Neural cell (in vitro differentiated cells): ENCODE measurements around the gene TRIM25. TPM values are rescaled to one million over a fixed set of nuclear protein-coding genes. Genes with fewer than 3 reads are reported as not detected.

Source experiments
- H2AFZ ChIP-seq: fragments of 200-600, 300-800 bp; sonication (generic), shearing (Covaris generic); 2 replicates; pipeline ENCODE4 v1.6.0; 2014; ENCODE audit warnings: low read depth, mild to moderate bottlenecking, antibody characterized with exemption, low read length, moderate library complexity
- H3F3A ChIP-seq: fragments of 200-600 bp; shearing (Covaris generic); 2 replicates; pipeline ENCODE4 v1.6.1; 2016; ENCODE audit warnings: mild to moderate bottlenecking, moderate library complexity, mixed read lengths, antibody characterized with exemption, low read length; ENCODE audit not compliant: insufficient read depth, poor library complexity, severe bottlenecking
- H3K27ac ChIP-seq: fragments of 200-600, 300-800 bp; sonication (generic), shearing (Covaris generic); 2 replicates; pipeline ENCODE4 v1.5.1; 2014; ENCODE audit warnings: mild to moderate bottlenecking, low read length, moderate library complexity
- H3K27me3 ChIP-seq: fragments of 300-800, 200-600 bp; sonication (generic), shearing (Covaris generic); 2 replicates; pipeline ENCODE4 v1.6.0; 2014; ENCODE audit warnings: mild to moderate bottlenecking, low read depth, low read length, moderate library complexity; ENCODE audit not compliant: insufficient read depth
- H3K36me3 ChIP-seq: fragments of 300-800, 200-600 bp; sonication (generic), shearing (Covaris generic); 2 replicates; pipeline ENCODE4 v1.5.1; 2014; ENCODE audit warnings: mild to moderate bottlenecking, antibody characterized with exemption, low read length, moderate library complexity; ENCODE audit not compliant: insufficient read depth
- H3K4me2 ChIP-seq: fragments of 300-800, 200-600 bp; sonication (generic), shearing (Covaris generic); 2 replicates; pipeline ENCODE4 v1.6.0; 2014; ENCODE audit warnings: mild to moderate bottlenecking, low read length
- H3K4me3 ChIP-seq: fragments of 300-800, 200-600 bp; sonication (generic), shearing (Covaris generic); 2 replicates; pipeline ENCODE4 v1.5.1; 2014; ENCODE audit warnings: mild to moderate bottlenecking, low read length, moderate library complexity
- H3K79me2 ChIP-seq: fragments of 200-600 bp; shearing (Covaris generic); replicated peaks from 2 replicates; pipeline ENCODE4 v1.6.0; 2014; ENCODE audit warnings: mild to moderate bottlenecking, low read length, moderate library complexity; ENCODE audit not compliant: insufficient read depth
- H3K9ac ChIP-seq: fragments of 300-800, 200-600 bp; sonication (generic), shearing (Covaris generic); 2 replicates; pipeline ENCODE4 v1.6.1; 2016; ENCODE audit warnings: mild to moderate bottlenecking, low read length, mixed read lengths
- H3K9me2 ChIP-seq: fragments of 200-600 bp; shearing (Covaris generic); 2 replicates; pipeline ENCODE4 v1.6.1; 2016; ENCODE audit warnings: mild to moderate bottlenecking, low read length, mixed read lengths; ENCODE audit not compliant: insufficient read depth
- H3K9me3 ChIP-seq: fragments of 200-600, 300-800 bp; sonication (generic), shearing (Covaris generic); 2 replicates; pipeline ENCODE4 v1.6.1; 2016; ENCODE audit warnings: mild to moderate bottlenecking, mixed run types, low read length, moderate library complexity, mixed read lengths
- H4K20me1 ChIP-seq: fragments of 200-600 bp; shearing (Covaris generic); 2 replicates; pipeline ENCODE4 v1.6.1; 2016; ENCODE audit warnings: mild to moderate bottlenecking, mixed run types; ENCODE audit not compliant: insufficient read depth
- EP300 ChIP-seq: fragments of 450-650 bp; conservative IDR thresholded peaks from 2 replicates; pipeline ENCODE4 v1.6.1; 2014; ENCODE audit warnings: antibody characterized with exemption, mild to moderate bottlenecking, moderate library complexity; ENCODE audit not compliant: poor library complexity, severe bottlenecking
- EZH2 ChIP-seq: fragments of 200-600, 300-800 bp; shearing (Covaris generic), sonication (generic); IDR thresholded peaks from 2 replicates; pipeline ENCODE4 v1.6.1; 2014; ENCODE audit warnings: antibody characterized with exemption, low read length, borderline replicate concordance, mild to moderate bottlenecking; ENCODE audit not compliant: insufficient read depth, poor library complexity, severe bottlenecking
- MXI1 ChIP-seq: fragments of 450-650 bp; conservative IDR thresholded peaks from 2 replicates; pipeline ENCODE4 v1.6.1; 2014; ENCODE audit warnings: antibody characterized with exemption, mild to moderate bottlenecking; ENCODE audit not compliant: poor library complexity, severe bottlenecking
- POLR2AphosphoS5 ChIP-seq: IDR thresholded peaks from 2 replicates; pipeline ENCODE4 v1.6.1; 2012
- RAD21 ChIP-seq: fragments of 450-650 bp; conservative IDR thresholded peaks from 2 replicates; pipeline ENCODE4 v1.6.1; 2014; ENCODE audit warnings: antibody characterized with exemption, mild to moderate bottlenecking, moderate library complexity
- SMC3 ChIP-seq: fragments of 450-650 bp; conservative IDR thresholded peaks from 2 replicates; pipeline ENCODE4 v1.6.1; 2014; ENCODE audit warnings: antibody characterized with exemption, mild to moderate bottlenecking, moderate library complexity; ENCODE audit not compliant: poor library complexity
- TAF1 ChIP-seq: IDR thresholded peaks from 2 replicates; pipeline ENCODE4 v1.6.1; 2012; ENCODE audit warnings: low read depth
- polyA plus RNA-seq: library from polyadenylated mRNA; depleted of rRNA; stranded (reverse); fragments of >200 nt; gene quantifications from 2 replicates; pipeline ENCODE4 v1.2.3, GENCODE V29; 2014
- TF ChIP-seq, protein P1 (sequence below): fragments of 450-650 bp; IDR thresholded peaks from 2 replicates; pipeline ENCODE4 v1.5.1; 2014; ENCODE audit warnings: antibody characterized with exemption, mild to moderate bottlenecking, moderate library complexity; ENCODE audit not compliant: poor library complexity, severe bottlenecking
- TF ChIP-seq, protein P2 (sequence below): IDR thresholded peaks from 2 replicates; pipeline ENCODE4 v1.6.1; 2012; ENCODE audit warnings: borderline replicate concordance

Gene TRIM25
- polyA plus RNA-seq, 1 donor from 2014 or later = 1.7 TPM

DNA sequence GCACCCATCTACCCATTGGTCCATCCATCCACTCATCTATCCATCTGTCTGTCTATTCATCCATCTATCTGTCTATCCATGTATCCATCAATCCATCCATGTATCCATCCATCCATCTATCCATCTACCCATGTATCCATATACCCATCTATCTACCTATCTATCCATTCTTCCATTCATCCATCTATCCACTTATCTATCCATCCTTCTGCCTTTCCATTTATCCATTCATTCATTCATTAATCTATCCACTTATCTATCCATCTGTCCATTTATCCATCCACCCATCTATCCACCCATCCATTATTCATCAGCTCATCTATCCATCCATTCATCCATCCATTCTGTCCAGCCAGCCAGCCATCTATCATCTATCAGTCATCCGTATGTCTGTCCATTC is 21.5 kb downstream of the TRIM25 start:
- H2AFZ ChIP-seq = no peak overlapping the region

DNA sequence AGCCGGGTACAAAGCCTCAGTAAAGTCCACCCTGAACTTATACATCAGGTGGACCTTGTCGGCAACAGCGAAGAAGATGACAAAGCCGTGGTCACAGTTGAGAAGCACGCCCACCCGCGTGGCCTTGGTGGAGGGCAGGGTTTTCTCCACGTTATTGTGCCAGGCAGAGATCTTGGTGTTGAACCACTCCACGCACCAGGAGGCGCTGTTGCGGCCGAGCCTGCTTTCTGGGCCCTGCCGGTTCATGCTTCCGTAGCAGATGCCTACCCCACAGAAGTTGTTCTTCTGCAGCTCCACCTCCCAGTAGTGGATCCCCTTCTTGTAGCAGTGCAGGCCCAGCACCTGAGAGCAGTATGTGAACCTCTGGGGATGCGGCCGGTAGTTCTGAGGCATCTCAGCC is 22.1 kb downstream of the TRIM25 start:
- H4K20me1 ChIP-seq = no peaks in the 10 kb centered on the region
- no peak overlapping the region for H3K27ac ChIP-seq
- H3F3A ChIP-seq = no peaks in the 10 kb centered on the region
- H3K36me3 ChIP-seq = no peaks in the 10 kb centered on the region
- H2AFZ ChIP-seq = no peak overlapping the region
- H3K9ac ChIP-seq = no peak overlapping the region
- TF ChIP-seq EZH2 (no peak), RAD21 (no peak), MXI1 (no peak), EP300 (no peak), SMC3 (no peak), POLR2AphosphoS5 (no peak)
- no peak overlapping the region for H3K4me2 ChIP-seq
- H3K27me3 ChIP-seq = no peaks in the 10 kb centered on the region
- H3K9me3 ChIP-seq = no peaks in the 10 kb centered on the region
- H3K4me3 ChIP-seq = no peak overlapping the region
- H3K79me2 ChIP-seq = no peaks in the 10 kb centered on the region
- H3K9me2 ChIP-seq = no peaks in the 10 kb centered on the region

More for the DNA sequence above, 21.5 kb downstream of the TRIM25 start:
- no peaks in the 10 kb centered on the region for H3K36me3 ChIP-seq
- H4K20me1 ChIP-seq = no peaks in the 10 kb centered on the region
- H3K9me2 ChIP-seq = no peaks in the 10 kb centered on the region
- no peak overlapping the region for H3K9ac ChIP-seq
- no peaks in the 10 kb centered on the region for H3K79me2 ChIP-seq
- no peaks in the 10 kb centered on the region for H3K9me3 ChIP-seq
- TF ChIP-seq RAD21 (no peak), EP300 (no peak)
- no peak overlapping the region for H3K4me2 ChIP-seq
- no peaks in the 10 kb centered on the region for H3K27me3 ChIP-seq
- no peaks in the 10 kb centered on the region for H3F3A ChIP-seq
- no peak overlapping the region for H3K4me3 ChIP-seq
- no peak overlapping the region for H3K27ac ChIP-seq

DNA sequence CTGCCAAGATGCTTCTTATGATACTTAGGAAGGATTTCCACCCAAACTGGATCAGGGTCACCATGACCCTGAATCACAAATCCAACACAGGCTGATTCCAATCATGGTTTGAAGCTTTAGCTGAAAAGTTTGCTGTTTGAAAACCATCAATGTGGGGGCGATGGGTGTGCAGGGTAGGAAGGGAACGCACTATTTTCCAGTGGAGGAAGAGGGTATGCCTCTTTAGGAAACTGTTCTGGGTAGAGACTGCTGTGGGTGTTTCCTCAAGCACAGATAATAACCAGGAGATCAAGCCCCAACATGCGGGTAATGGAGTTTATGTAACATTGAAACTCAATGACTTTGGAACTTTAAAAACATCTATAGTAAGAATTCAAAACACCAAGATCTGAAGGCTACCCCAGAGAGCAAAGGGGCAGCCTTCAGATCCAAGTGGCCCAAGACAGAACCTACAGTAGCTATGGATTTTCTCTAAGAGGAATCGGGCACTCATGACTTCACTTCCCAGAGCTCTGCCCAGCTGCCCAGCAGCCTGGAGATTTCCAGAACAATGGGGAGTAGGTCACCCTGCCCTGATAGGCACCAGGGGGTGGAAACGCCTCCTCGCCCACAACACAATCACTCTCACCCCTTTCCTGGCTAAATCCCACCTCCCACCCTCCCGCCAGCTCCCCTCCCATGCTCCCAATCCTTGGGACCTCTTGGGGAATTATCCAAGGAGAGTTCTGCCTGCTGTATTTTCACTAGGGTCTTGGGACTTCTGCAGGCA is 22.8 kb downstream of the TRIM25 start:
- no peak overlapping the region for H3K4me3 ChIP-seq
- H3K79me2 ChIP-seq = no peaks in the 10 kb centered on the region
- no peaks in the 10 kb centered on the region for H3K36me3 ChIP-seq
- no peaks in the 10 kb centered on the region for H3F3A ChIP-seq
- no peaks in the 10 kb centered on the region for H3K9me2 ChIP-seq
- no peak overlapping the region for H3K27ac ChIP-seq
- H3K27me3 ChIP-seq = no peaks in the 10 kb centered on the region
- TF ChIP-seq EP300 (no peak), RAD21 (no peak), MXI1 (no peak), EZH2 (no peak), SMC3 (no peak), POLR2AphosphoS5 (no peak), TAF1 (no peak)
- TF ChIP-seq, protein P1, sequence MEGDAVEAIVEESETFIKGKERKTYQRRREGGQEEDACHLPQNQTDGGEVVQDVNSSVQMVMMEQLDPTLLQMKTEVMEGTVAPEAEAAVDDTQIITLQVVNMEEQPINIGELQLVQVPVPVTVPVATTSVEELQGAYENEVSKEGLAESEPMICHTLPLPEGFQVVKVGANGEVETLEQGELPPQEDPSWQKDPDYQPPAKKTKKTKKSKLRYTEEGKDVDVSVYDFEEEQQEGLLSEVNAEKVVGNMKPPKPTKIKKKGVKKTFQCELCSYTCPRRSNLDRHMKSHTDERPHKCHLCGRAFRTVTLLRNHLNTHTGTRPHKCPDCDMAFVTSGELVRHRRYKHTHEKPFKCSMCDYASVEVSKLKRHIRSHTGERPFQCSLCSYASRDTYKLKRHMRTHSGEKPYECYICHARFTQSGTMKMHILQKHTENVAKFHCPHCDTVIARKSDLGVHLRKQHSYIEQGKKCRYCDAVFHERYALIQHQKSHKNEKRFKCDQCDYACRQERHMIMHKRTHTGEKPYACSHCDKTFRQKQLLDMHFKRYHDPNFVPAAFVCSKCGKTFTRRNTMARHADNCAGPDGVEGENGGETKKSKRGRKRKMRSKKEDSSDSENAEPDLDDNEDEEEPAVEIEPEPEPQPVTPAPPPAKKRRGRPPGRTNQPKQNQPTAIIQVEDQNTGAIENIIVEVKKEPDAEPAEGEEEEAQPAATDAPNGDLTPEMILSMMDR = no peak
- TF ChIP-seq, protein P2, sequence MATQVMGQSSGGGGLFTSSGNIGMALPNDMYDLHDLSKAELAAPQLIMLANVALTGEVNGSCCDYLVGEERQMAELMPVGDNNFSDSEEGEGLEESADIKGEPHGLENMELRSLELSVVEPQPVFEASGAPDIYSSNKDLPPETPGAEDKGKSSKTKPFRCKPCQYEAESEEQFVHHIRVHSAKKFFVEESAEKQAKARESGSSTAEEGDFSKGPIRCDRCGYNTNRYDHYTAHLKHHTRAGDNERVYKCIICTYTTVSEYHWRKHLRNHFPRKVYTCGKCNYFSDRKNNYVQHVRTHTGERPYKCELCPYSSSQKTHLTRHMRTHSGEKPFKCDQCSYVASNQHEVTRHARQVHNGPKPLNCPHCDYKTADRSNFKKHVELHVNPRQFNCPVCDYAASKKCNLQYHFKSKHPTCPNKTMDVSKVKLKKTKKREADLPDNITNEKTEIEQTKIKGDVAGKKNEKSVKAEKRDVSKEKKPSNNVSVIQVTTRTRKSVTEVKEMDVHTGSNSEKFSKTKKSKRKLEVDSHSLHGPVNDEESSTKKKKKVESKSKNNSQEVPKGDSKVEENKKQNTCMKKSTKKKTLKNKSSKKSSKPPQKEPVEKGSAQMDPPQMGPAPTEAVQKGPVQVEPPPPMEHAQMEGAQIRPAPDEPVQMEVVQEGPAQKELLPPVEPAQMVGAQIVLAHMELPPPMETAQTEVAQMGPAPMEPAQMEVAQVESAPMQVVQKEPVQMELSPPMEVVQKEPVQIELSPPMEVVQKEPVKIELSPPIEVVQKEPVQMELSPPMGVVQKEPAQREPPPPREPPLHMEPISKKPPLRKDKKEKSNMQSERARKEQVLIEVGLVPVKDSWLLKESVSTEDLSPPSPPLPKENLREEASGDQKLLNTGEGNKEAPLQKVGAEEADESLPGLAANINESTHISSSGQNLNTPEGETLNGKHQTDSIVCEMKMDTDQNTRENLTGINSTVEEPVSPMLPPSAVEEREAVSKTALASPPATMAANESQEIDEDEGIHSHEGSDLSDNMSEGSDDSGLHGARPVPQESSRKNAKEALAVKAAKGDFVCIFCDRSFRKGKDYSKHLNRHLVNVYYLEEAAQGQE = no peak
- no peak overlapping the region for H2AFZ ChIP-seq
- no peak overlapping the region for H3K9ac ChIP-seq
- no peak overlapping the region for H3K4me2 ChIP-seq
- H4K20me1 ChIP-seq = no peaks in the 10 kb centered on the region
- no peaks in the 10 kb centered on the region for H3K9me3 ChIP-seq
